Left ventricle myocardium inferior (tissue), 1 donor: ENCODE results near the gene FRY. TPM values are rescaled to one million over a fixed set of nuclear protein-coding genes. Genes with fewer than 3 reads are reported as not detected.
A peak's percentile ranks its signal among the peaks of the same experiment; 100 is the strongest.

Source experiments
- DNase-seq: peaks from one replicate; pipeline ENCODE4 v3.0.0-alpha.2; 2020
- H3K27ac ChIP-seq: fragments of 200-600 bp; replicated peaks from 2 replicates; pipeline ENCODE4 v1.8.0; 2021
- H3K27me3 ChIP-seq: fragments of 200-600 bp; 2 replicates; pipeline ENCODE4 v1.8.0; 2021; ENCODE audit warnings: low read depth
- H3K36me3 ChIP-seq: fragments of 200-600 bp; 2 replicates; pipeline ENCODE4 v1.8.0; 2021
- H3K4me1 ChIP-seq: fragments of 200-600 bp; 2 replicates; pipeline ENCODE4 v1.8.0; 2021
- H3K4me3 ChIP-seq: fragments of 200-600 bp; 2 replicates; pipeline ENCODE4 v1.8.0; 2021; ENCODE audit warnings: mild to moderate bottlenecking, moderate library complexity
- H3K9me3 ChIP-seq: fragments of 200-600 bp; replicated peaks from 2 replicates; pipeline ENCODE4 v1.8.0; 2021
- CTCF ChIP-seq: fragments of 200-600 bp; IDR thresholded peaks from 2 replicates; pipeline ENCODE4 v1.8.0; 2021; ENCODE audit warnings: antibody characterized with exemption, mild to moderate bottlenecking, borderline replicate concordance
- intact Hi-C: fragments of 100-400 bp; cut with micrococcal nuclease; formaldehyde crosslinking; loops from one replicate; pipeline ENCODE4 v1.11.0; 2022
- total RNA-seq: library from RNA; stranded (reverse); fragmentation: NEBNext Ultra II Directional; extraction: Animal tissue kit (Norgen Biotek cat#: 25700); gene quantifications from one replicate; pipeline ENCODE4 v1.2.1, GENCODE V29; 2021
- donor health status: DM: no; HTN: yes; CAD: no; lungs with severe emphysema.

FRY gene
- total RNA-seq, 1 donor from 2014 or later: 167 TPM

- H3K27me3 ChIP-seq: no peaks in the 10 kb centered on the region
Observed at GRCh38 chr13:32211813-32212212, 180.2 kb downstream of the FRY start.

GRCh38 chr13:32212421-32212820 is 180.8 kb downstream of the FRY start:
- H3K9me3 ChIP-seq: no peaks in the 10 kb centered on the region
- H3K27ac ChIP-seq: peak overlapping the region; percentile 82
- no peaks in the 10 kb centered on the region for H3K27me3 ChIP-seq
- no peak overlapping the region for H3K4me3 ChIP-seq
- H3K36me3 ChIP-seq: peaks cover 77% of the 10 kb centered on the region
- intact Hi-C loops: no loop called here
- peaks cover 42% of the 10 kb centered on the region for H3K4me1 ChIP-seq
- no peak for DNase-seq
- no peak for TF ChIP-seq CTCF

More at GRCh38 chr13:32211813-32212212, 180.2 kb downstream of the FRY start:
- Histone ChIP-seq H3K36me3 (peaks cover 74% of the 10 kb centered on the region), H3K9me3 (no peaks in the 10 kb centered on the region), H3K27ac (peak overlapping the region; percentile 82), H3K4me3 (no peak overlapping the region), H3K4me1 (peaks cover 42% of the 10 kb centered on the region)
- no peak for DNase-seq
- no peak for TF ChIP-seq CTCF
- intact Hi-C loops: no loop called here

- peaks cover 39% of the 10 kb centered on the region for H3K4me1 ChIP-seq
- no peaks in the 10 kb centered on the region for H3K9me3 ChIP-seq
- peaks cover 83% of the 10 kb centered on the region for H3K36me3 ChIP-seq
- H3K27ac ChIP-seq: no peak overlapping the region
- TF ChIP-seq CTCF: no peak
- intact Hi-C loops: no loop called here
- H3K27me3 ChIP-seq: no peaks in the 10 kb centered on the region
- DNase-seq: no peak
- no peak overlapping the region for H3K4me3 ChIP-seq
Observed at GRCh38 chr13:32213626-32214025, 182.1 kb downstream of the FRY start.

- H3K27me3 ChIP-seq: no peaks in the 10 kb centered on the region
- TF ChIP-seq CTCF: no peak
- intact Hi-C loops: no loop called here
- H3K9me3 ChIP-seq: no peaks in the 10 kb centered on the region
- no peak overlapping the region for H3K27ac ChIP-seq
- no peak overlapping the region for H3K4me3 ChIP-seq
- peaks cover 83% of the 10 kb centered on the region for H3K36me3 ChIP-seq
- no peak for DNase-seq
- H3K4me1 ChIP-seq: peaks cover 34% of the 10 kb centered on the region
Observed at GRCh38 chr13:32214071-32214470, 182.5 kb downstream of the FRY start.

GRCh38 chr13:32216281-32216680 is 184.7 kb downstream of the FRY start:
- no peaks in the 10 kb centered on the region for H3K27me3 ChIP-seq
- H3K36me3 ChIP-seq: peaks cover 87% of the 10 kb centered on the region

More at GRCh38 chr13:32216281-32216680, 184.7 kb downstream of the FRY start:
- Histone ChIP-seq H3K4me1 (peaks cover 14% of the 10 kb centered on the region), H3K27ac (no peak overlapping the region), H3K4me3 (no peak overlapping the region), H3K9me3 (no peaks in the 10 kb centered on the region)
- intact Hi-C loops: loop anchor here (2.0 kb wide), 1 partner anchor 23 kb away; no protein-coding TSS in a partner anchor
- DNase-seq: no peak
- TF ChIP-seq CTCF: no peak
